Measurements from ENCODE around the gene FARP1. TPM values are rescaled to one million over a fixed set of nuclear protein-coding genes. Genes with fewer than 3 reads are reported as not detected.

FARP1 gene
- total RNA-seq, 2 donors from 2014 or later = 1.0 to 2.2 TPM

GRCh38 chr13:98325724-98326123 lies 182.8 kb downstream of the FARP1 start:
- no peaks in the 10 kb centered on the region for H3K9me3 Mint-ChIP-seq

GRCh38 chr13:98326291-98326690 lies 183.4 kb downstream of the FARP1 start:
- no peak overlapping the region for H3K4me3 Mint-ChIP-seq
- ATAC-seq (no peak), DNase-seq (ENCODE audit: low spot score) (no peak)
- H3K4me1 Mint-ChIP-seq (ENCODE audit: low read depth in 2 of 2) = no peaks in the 10 kb centered on the region
- peaks cover 14 to 30% of the 10 kb centered on the region in 2 donors for H3K27me3 Mint-ChIP-seq
- H3K9me3 Mint-ChIP-seq = no peaks in the 10 kb centered on the region
- no peak overlapping the region for H3K27ac Mint-ChIP-seq
- H3K36me3 Mint-ChIP-seq = no peaks in the 10 kb centered on the region

More at GRCh38 chr13:98325724-98326123, 182.8 kb downstream of the FARP1 start:
- Mint-ChIP-seq H3K4me1 (ENCODE audit: low read depth in 2 of 2) (no peaks in the 10 kb centered on the region), H3K27me3 (peaks cover 16 to 29% of the 10 kb centered on the region in 2 donors), H3K36me3 (no peaks in the 10 kb centered on the region), H3K27ac (no peak overlapping the region), H3K4me3 (no peak overlapping the region)
- DNase-seq (ENCODE audit: low spot score) (no peak), ATAC-seq (no peak)

GRCh38 chr13:98327371-98328270 lies 184.7 kb downstream of the FARP1 start:
- ATAC-seq (no peak), DNase-seq (ENCODE audit: low spot score) (no peak)
- Mint-ChIP-seq H3K27ac (no peak overlapping the region), H3K36me3 (no peaks in the 10 kb centered on the region), H3K4me1 (ENCODE audit: low read depth in 2 of 2) (no peaks in the 10 kb centered on the region), H3K27me3 (peaks cover 14 to 43% of the 10 kb centered on the region in 2 donors), H3K9me3 (no peaks in the 10 kb centered on the region), H3K4me3 (no peak overlapping the region)

GRCh38 chr13:98328511-98328910 lies 185.6 kb downstream of the FARP1 start:
- ATAC-seq (no peak), DNase-seq (ENCODE audit: low spot score) (no peak)
- no peaks in the 10 kb centered on the region for H3K4me1 Mint-ChIP-seq (ENCODE audit: low read depth in 2 of 2)
- H3K27me3 Mint-ChIP-seq = peaks cover 16 to 46% of the 10 kb centered on the region in 2 donors
- H3K36me3 Mint-ChIP-seq = no peaks in the 10 kb centered on the region
- no peak overlapping the region for H3K4me3 Mint-ChIP-seq
- H3K9me3 Mint-ChIP-seq = no peaks in the 10 kb centered on the region
- H3K27ac Mint-ChIP-seq = no peak overlapping the region

GRCh38 chr13:98332222-98332621 lies 189.3 kb downstream of the FARP1 start:
- H3K9me3 Mint-ChIP-seq = no peaks in the 10 kb centered on the region
- no peaks in the 10 kb centered on the region for H3K4me1 Mint-ChIP-seq (ENCODE audit: low read depth in 2 of 2)
- no peaks in the 10 kb centered on the region for H3K36me3 Mint-ChIP-seq
- ATAC-seq = no peak
- no peak for DNase-seq (ENCODE audit: low spot score)
- H3K27me3 Mint-ChIP-seq = peaks cover 9 to 37% of the 10 kb centered on the region in 2 donors
- H3K4me3 Mint-ChIP-seq = no peak overlapping the region
- no peak overlapping the region for H3K27ac Mint-ChIP-seq

- Mint-ChIP-seq H3K27ac (no peak overlapping the region), H3K4me1 (ENCODE audit: low read depth in 2 of 2) (no peaks in the 10 kb centered on the region), H3K9me3 (no peaks in the 10 kb centered on the region), H3K27me3 (peaks cover 9 to 38% of the 10 kb centered on the region in 2 donors), H3K4me3 (no peak overlapping the region), H3K36me3 (no peaks in the 10 kb centered on the region)
- ATAC-seq (no peak), DNase-seq (ENCODE audit: low spot score) (no peak)
These were observed 189.8 kb downstream of the FARP1 start for GRCh38 chr13:98332691-98333090.

GRCh38 chr13:98333486-98333885 lies 190.6 kb downstream of the FARP1 start:
- Mint-ChIP-seq H3K4me1 (ENCODE audit: low read depth in 2 of 2) (no peaks in the 10 kb centered on the region), H3K9me3 (no peaks in the 10 kb centered on the region), H3K4me3 (no peak overlapping the region), H3K36me3 (no peaks in the 10 kb centered on the region), H3K27ac (no peak overlapping the region), H3K27me3 (peaks cover 14 to 46% of the 10 kb centered on the region in 2 donors)
- no peak for DNase-seq (ENCODE audit: low spot score)
- ATAC-seq = no peak

- Mint-ChIP-seq H3K36me3 (no peaks in the 10 kb centered on the region), H3K9me3 (no peaks in the 10 kb centered on the region), H3K27ac (no peak overlapping the region), H3K27me3 (peaks cover 14 to 52% of the 10 kb centered on the region in 2 donors), H3K4me1 (ENCODE audit: low read depth in 2 of 2) (no peaks in the 10 kb centered on the region), H3K4me3 (no peak overlapping the region)
- no peak for ATAC-seq
- no peak for DNase-seq (ENCODE audit: low spot score)
These were observed 191.8 kb downstream of the FARP1 start for GRCh38 chr13:98334620-98335205.

GRCh38 chr13:98335721-98336120 lies 192.8 kb downstream of the FARP1 start:
- Mint-ChIP-seq H3K27ac (no peak overlapping the region), H3K4me3 (no peak overlapping the region), H3K27me3 (peaks cover 12 to 48% of the 10 kb centered on the region in 2 donors), H3K36me3 (no peaks in the 10 kb centered on the region), H3K9me3 (no peaks in the 10 kb centered on the region), H3K4me1 (ENCODE audit: low read depth in 2 of 2) (no peaks in the 10 kb centered on the region)
- no peak for ATAC-seq
- DNase-seq (ENCODE audit: low spot score) = no peak

- Mint-ChIP-seq H3K9me3 (no peaks in the 10 kb centered on the region), H3K27me3 (peaks cover 14 to 43% of the 10 kb centered on the region in 2 donors)
- no peak for ATAC-seq
These were observed 195.4 kb downstream of the FARP1 start for GRCh38 chr13:98338310-98338709.

GRCh38 chr13:98339684-98340425 lies 197.0 kb downstream of the FARP1 start:
- Mint-ChIP-seq H3K27me3 (peaks cover 19 to 53% of the 10 kb centered on the region in 2 donors), H3K4me3 (no peak overlapping the region), H3K9me3 (no peaks in the 10 kb centered on the region), H3K36me3 (no peaks in the 10 kb centered on the region), H3K4me1 (ENCODE audit: low read depth in 2 of 2) (no peaks in the 10 kb centered on the region), H3K27ac (no peak overlapping the region)
- DNase-seq (ENCODE audit: low spot score) = no peak
- no peak for ATAC-seq

More at GRCh38 chr13:98338310-98338709, 195.4 kb downstream of the FARP1 start:
- no peaks in the 10 kb centered on the region for H3K4me1 Mint-ChIP-seq (ENCODE audit: low read depth in 2 of 2)
- no peaks in the 10 kb centered on the region for H3K36me3 Mint-ChIP-seq
- H3K4me3 Mint-ChIP-seq = no peak overlapping the region
- no peak overlapping the region for H3K27ac Mint-ChIP-seq
- DNase-seq (ENCODE audit: low spot score) = no peak

GRCh38 chr13:98342953-98343352 lies 200.1 kb downstream of the FARP1 start:
- ATAC-seq (no peak), DNase-seq (ENCODE audit: low spot score) (no peak)
- Mint-ChIP-seq H3K27me3 (peaks cover 18 to 39% of the 10 kb centered on the region in 2 donors), H3K9me3 (no peaks in the 10 kb centered on the region), H3K4me1 (ENCODE audit: low read depth in 2 of 2) (no peaks in the 10 kb centered on the region), H3K36me3 (no peaks in the 10 kb centered on the region), H3K4me3 (no peak overlapping the region), H3K27ac (no peak overlapping the region)

- H3K27me3 Mint-ChIP-seq = peaks cover 13 to 34% of the 10 kb centered on the region in 2 donors
- DNase-seq (ENCODE audit: low spot score) = no peak
- no peak overlapping the region for H3K4me3 Mint-ChIP-seq
- H3K36me3 Mint-ChIP-seq = no peaks in the 10 kb centered on the region
- H3K27ac Mint-ChIP-seq = no peak overlapping the region
- H3K9me3 Mint-ChIP-seq = no peaks in the 10 kb centered on the region
- no peaks in the 10 kb centered on the region for H3K4me1 Mint-ChIP-seq (ENCODE audit: low read depth in 2 of 2)
- no peak for ATAC-seq
These were observed 200.6 kb downstream of the FARP1 start for GRCh38 chr13:98343461-98343860.

- Mint-ChIP-seq H3K27ac (no peak overlapping the region), H3K27me3 (peaks cover 10 to 25% of the 10 kb centered on the region in 2 donors), H3K4me3 (no peak overlapping the region), H3K9me3 (no peaks in the 10 kb centered on the region), H3K4me1 (ENCODE audit: low read depth in 2 of 2) (no peaks in the 10 kb centered on the region), H3K36me3 (no peaks in the 10 kb centered on the region)
- ATAC-seq = no peak
- no peak for DNase-seq (ENCODE audit: low spot score)
These were observed 201.5 kb downstream of the FARP1 start for GRCh38 chr13:98344392-98344791.

Data from natural killer cell treated with Interleukin-12 subunit alpha and Interleukin-12 subunit beta and Interleukin-15 and Interleukin-18, amount 100 ng/mL, for 72 hours (primary cell).